IMR-90 (cell line): Measurements from ENCODE around the gene PDLIM1. TPM values are rescaled to one million over a fixed set of nuclear protein-coding genes. Genes with fewer than 3 reads are reported as not detected.

Experiments
- ATAC-seq: fragments of 200-7000 bp; cut with Tn5 transposase; 2 replicates; pipeline ENCODE4 v1.9.1; 2020; ENCODE audit warnings: low read depth, mild to moderate bottlenecking, moderate library complexity
- BruUV-seq: library from RNA; stranded (reverse); fragments of 400-500 nt; replicated peaks from 2 replicates; lab custom pipeline; 2021; lab: Mats Ljungman, UMichigan
- CTCF ChIA-PET: fragments of 300-600 bp; formaldehyde crosslinking; extraction: SDS; loops from one replicate; lab custom pipeline; 2021; ENCODE audit warnings: antibody characterized with exemption; lab: Yijun Ruan, JAX
- POLR2A ChIA-PET: fragments of 300-600 bp; sonication (Branson Sonifier 250); formaldehyde crosslinking; loops from one replicate; lab custom pipeline; 2022; ENCODE audit warnings: antibody characterized with exemption; ENCODE audit not compliant: unreplicated experiment; lab: Charles Lee
- DNase-seq: peaks from one replicate; pipeline ENCODE4 v3.0.0; 2013
- H2AFZ ChIP-seq: replicated peaks from 2 replicates; pipeline ENCODE3; 2013; ENCODE audit warnings: low read length, mild to moderate bottlenecking; ENCODE audit not compliant: poor library complexity
- H2AK5ac ChIP-seq: 2 replicates; pipeline ENCODE4 v1.6.1; 2013; ENCODE audit warnings: low read depth, low read length, inconsistent platforms
- H2AK9ac ChIP-seq: replicated peaks from 2 replicates; pipeline ENCODE3; 2013; ENCODE audit warnings: mild to moderate bottlenecking, low read depth, low read length, moderate library complexity; ENCODE audit not compliant: poor library complexity
- H2BK120ac ChIP-seq: 2 replicates; pipeline ENCODE4 v1.6.1; 2013; ENCODE audit warnings: low read depth, low read length, inconsistent platforms
- H2BK15ac ChIP-seq: 3 replicates; pipeline ENCODE4 v1.6.1; 2013; ENCODE audit warnings: low read depth, low read length, inconsistent platforms
- H2BK20ac ChIP-seq: 2 replicates; pipeline ENCODE4 v1.6.1; 2013; ENCODE audit warnings: low read depth, mild to moderate bottlenecking, inconsistent platforms, low read length, moderate library complexity
- H2BK5ac ChIP-seq: 2 replicates; pipeline ENCODE4 v1.6.1; 2013; ENCODE audit warnings: mild to moderate bottlenecking, low read depth, low read length, inconsistent platforms; ENCODE audit not compliant: poor library complexity, severe bottlenecking
- H3K14ac ChIP-seq: replicated peaks from 2 replicates; pipeline ENCODE4 v1.6.1; 2013; ENCODE audit warnings: low read depth, low read length, inconsistent platforms
- H3K18ac ChIP-seq: 2 replicates; pipeline ENCODE4 v1.6.1; 2013; ENCODE audit warnings: low read depth, low read length, control low read depth
- H3K23ac ChIP-seq: 2 replicates; pipeline ENCODE4 v1.6.1; 2013; ENCODE audit warnings: low read depth, low read length, inconsistent platforms
- H3K27ac ChIP-seq: 2 replicates; pipeline ENCODE4 v1.5.1; 2013; ENCODE audit warnings: mild to moderate bottlenecking, control low read depth, low read length; ENCODE audit not compliant: insufficient read depth
- H3K27me3 ChIP-seq: 2 replicates; pipeline ENCODE4 v1.6.1; 2013; ENCODE audit warnings: low read length; ENCODE audit not compliant: control insufficient read depth, insufficient read depth
- H3K36me3 ChIP-seq: 2 replicates; pipeline ENCODE4 v1.6.1; 2013; ENCODE audit warnings: low read length, mixed read lengths; ENCODE audit not compliant: control insufficient read depth, insufficient read depth
- H3K4ac ChIP-seq: 2 replicates; pipeline ENCODE4 v1.6.1; 2013; ENCODE audit warnings: low read depth, low read length, inconsistent platforms
- H3K4me1 ChIP-seq: 2 replicates; pipeline ENCODE4 v1.6.1; 2013; ENCODE audit warnings: low read length, mixed read lengths; ENCODE audit not compliant: control insufficient read depth, insufficient read depth
- H3K4me2 ChIP-seq: 2 replicates; pipeline ENCODE4 v1.6.1; 2013; ENCODE audit warnings: low read depth, mild to moderate bottlenecking, control low read depth, low read length, moderate library complexity
- H3K4me3 ChIP-seq: 2 replicates; pipeline ENCODE4 v1.5.1; 2013; ENCODE audit warnings: low read depth, mild to moderate bottlenecking, control low read depth, low read length, moderate library complexity; ENCODE audit not compliant: insufficient read depth
- H3K56ac ChIP-seq: 2 replicates; pipeline ENCODE4 v1.6.1; 2013; ENCODE audit warnings: low read length, inconsistent platforms; ENCODE audit not compliant: insufficient read depth; ENCODE audit errors: extremely low read depth
- H3K79me1 ChIP-seq, 2 experiments: 2 replicates each; pipeline ENCODE4 v1.6.1; 2013; ENCODE audit warnings: low read length in 2 of 2, inconsistent platforms in 1 of 2, low read depth in 1 of 2
- H3K9ac ChIP-seq: 2 replicates; pipeline ENCODE4 v1.6.1; 2013; ENCODE audit warnings: low read depth, low read length, control low read depth
- H3K9me1 ChIP-seq: 2 replicates; pipeline ENCODE4 v1.6.1; 2013; ENCODE audit warnings: low read length, inconsistent platforms; ENCODE audit not compliant: insufficient read depth
- H3K9me3 ChIP-seq: 2 replicates; pipeline ENCODE4 v1.6.1; 2013; ENCODE audit warnings: low read length; ENCODE audit not compliant: control insufficient read depth, insufficient read depth
- H4K20me1 ChIP-seq: 2 replicates; pipeline ENCODE4 v1.6.1; 2013; ENCODE audit warnings: low read length, inconsistent platforms; ENCODE audit not compliant: insufficient read depth
- H4K5ac ChIP-seq: 2 replicates; pipeline ENCODE4 v1.6.1; 2013; ENCODE audit warnings: mild to moderate bottlenecking, low read depth, low read length, control low read depth
- H4K8ac ChIP-seq, 2 experiments: 2 replicates each; pipeline ENCODE4 v1.6.1; 2013; ENCODE audit warnings: low read depth in 2 of 2, low read length in 2 of 2, control low read depth in 1 of 2, inconsistent platforms in 1 of 2
- H4K91ac ChIP-seq: 2 replicates; pipeline ENCODE4 v1.6.1; 2013; ENCODE audit warnings: low read depth, low read length, inconsistent platforms; ENCODE audit not compliant: insufficient read depth
- CEBPB ChIP-seq: IDR thresholded peaks from 2 replicates; pipeline ENCODE4 v1.6.1; 2012; ENCODE audit warnings: low read depth, low read length, improper control_type of control experiment
- CHD1 ChIP-seq: IDR thresholded peaks from 2 replicates; pipeline ENCODE4 v1.6.1; 2012; ENCODE audit warnings: low read depth, low read length, improper control_type of control experiment
- FOS ChIP-seq: fragments of 150-350 bp; IDR thresholded peaks from 2 replicates; pipeline ENCODE4 v1.6.1; 2016; ENCODE audit warnings: low read depth, low read length
- MAZ ChIP-seq: IDR thresholded peaks from 2 replicates; pipeline ENCODE4 v1.6.1; 2012; ENCODE audit warnings: low read depth, mild to moderate bottlenecking, low read length, improper control_type of control experiment, moderate library complexity, borderline replicate concordance
- NFE2L2 ChIP-seq: fragments of 150-350 bp; IDR thresholded peaks from 2 replicates; pipeline ENCODE4 v1.6.1; 2016; ENCODE audit warnings: low read depth, mild to moderate bottlenecking, low read length
- RCOR1 ChIP-seq: IDR thresholded peaks from 2 replicates; pipeline ENCODE4 v1.6.1; 2012; ENCODE audit warnings: mild to moderate bottlenecking, low read length, improper control_type of control experiment; ENCODE audit not compliant: insufficient replicate concordance
- RFX5 ChIP-seq: IDR thresholded peaks from 2 replicates; pipeline ENCODE4 v1.8.0; 2012; ENCODE audit warnings: low read depth, mild to moderate bottlenecking, low read length, moderate library complexity
- SMC3 ChIP-seq: fragments of 150-350 bp; IDR thresholded peaks from 2 replicates; pipeline ENCODE4 v1.6.1; 2016; ENCODE audit warnings: low read depth, mild to moderate bottlenecking, antibody characterized with exemption, low read length, moderate library complexity
- WGBS, 2 experiments: methylation state at CpG; one replicate each; pipeline versions ENCODE4 v1.1.5 to v1.1.7; 2013; ENCODE audit warnings: missing lambda C conversion rate in 2 of 2; ENCODE audit not compliant: insufficient read length in 1 of 2; ENCODE audit errors: extremely low coverage in 2 of 2; 5-methylcytosine and 5-hydroxymethylcytosine counted together
- dilution Hi-C: fragments of 300-500 bp; cut with HindIII; formaldehyde crosslinking; loops from one replicate; pipeline ENCODE4 v1.14.3; 2018; ENCODE audit warnings: low sequenced_read_pairs; ENCODE audit not compliant: unreplicated experiment
- in situ Hi-C: fragments of 300-500 bp; cut with MboI; formaldehyde crosslinking; loops from 3 replicates; pipeline ENCODE4 v1.14.3; 2019; ENCODE audit warnings: low sequenced_read_pairs, inconsistent platforms, mixed read lengths
- intact Hi-C: fragments of 100-400 bp; cut with micrococcal nuclease; formaldehyde crosslinking; loops from 2 replicates; pipeline ENCODE4 v1.10.0; 2022
- polyA plus RNA-seq, 3 experiments: library from polyadenylated mRNA; depleted of rRNA; stranded (reverse); fragments of >200 nt; gene quantifications; 2 replicates each; pipeline ENCODE4 v1.2.3, GENCODE V29; 2012; ENCODE audit warnings: low replicate concordance in 1 of 3
- total RNA-seq: library from RNA; depleted of rRNA; stranded (reverse); fragments of >200 nt; gene quantifications from 2 replicates; pipeline ENCODE4 v1.2.3, GENCODE V29; 2012

PDLIM1 gene
- total and polyA plus RNA-seq, 2 of the 4 experiments (the other 2 are of a cell fraction): 30.1 to 187 TPM

GRCh38 chr10:95304976-95305375 lies 14.2 kb upstream of the PDLIM1 start:
- Histone ChIP-seq H3K14ac (no peak overlapping the region), H3K27me3 (no peaks in the 10 kb centered on the region), H4K91ac (no peak overlapping the region), H3K27ac (no peak overlapping the region), H3K9me3 (no peaks in the 10 kb centered on the region), H3K56ac (no peak overlapping the region), H3K4me2 (no peak overlapping the region), H4K5ac (no peak overlapping the region), H4K20me1 (peaks cover 3% of the 10 kb centered on the region; the same call in 1 of the 2 replicates), H3K79me1 (no peaks in the 10 kb centered on the region), H2BK120ac (no peak overlapping the region), H3K4me3 (no peak overlapping the region), H3K9me1 (peaks cover 9% of the 10 kb centered on the region), H4K8ac (no peak overlapping the region), H2AK9ac (no peak overlapping the region), H3K9ac (no peak overlapping the region), H2AFZ (no peak overlapping the region), H2BK5ac (no peak overlapping the region), H2AK5ac (no peak overlapping the region), H3K23ac (no peak overlapping the region), H3K4ac (no peak overlapping the region), H2BK20ac (no peak overlapping the region), H3K36me3 (no peaks in the 10 kb centered on the region), H2BK15ac (0 out of 3 replicates have a peak overlapping the region, but pooled peaks have one; percentile 60), H3K18ac (no peak overlapping the region), H3K4me1 (peaks cover 15% of the 10 kb centered on the region)
- intact Hi-C loops (no loop called here), in situ Hi-C loops (no loop called here), dilution Hi-C loops (no loop called here)
- CTCF ChIA-PET: no interaction called here
- DNase-seq (no peak), ATAC-seq (no peak)
- TF ChIP-seq SMC3 (no peak), NFE2L2 (no peak), RCOR1 (no peak), CEBPB (no peak), CHD1 (no peak), FOS (no peak), MAZ (no peak), RFX5 (no peak)
- BruUV-seq: no TSS peak
- POLR2A ChIA-PET: no interaction called here
- WGBS, 2 experiments: no CpG with 5 or more reads among the region's 2 CpGs
